Dendritic cell treated with granulocyte-macrophage colony-stimulating factor and Interleukin-4, amounts not matched to agents 40 ng/mL and 50 ng/mL, for 4 days (primary cell): ENCODE data around the gene PIAS1.

ENCODE experiments used
- H3K27ac Mint-ChIP-seq: one replicate; pipeline ENCODE4 v1.8.0; 2022; ENCODE audit warnings: mild to moderate bottlenecking, mixed read lengths
- H3K27me3 Mint-ChIP-seq: one replicate; pipeline ENCODE4 v1.8.0; 2022; ENCODE audit warnings: mild to moderate bottlenecking, mixed read lengths
- H3K36me3 Mint-ChIP-seq: one replicate; pipeline ENCODE4 v1.8.0; 2022; ENCODE audit warnings: low read depth, mixed read lengths
- H3K4me1 Mint-ChIP-seq: one replicate; pipeline ENCODE4 v1.8.0; 2022; ENCODE audit warnings: low read depth, mixed read lengths
- H3K4me3 Mint-ChIP-seq: one replicate; pipeline ENCODE4 v1.8.0; 2022; ENCODE audit warnings: mild to moderate bottlenecking, moderate library complexity, mixed read lengths
- H3K9me3 Mint-ChIP-seq: one replicate; pipeline ENCODE4 v1.8.0; 2022; ENCODE audit warnings: mixed read lengths
- intact Hi-C: fragments of 100-400 bp; cut with micrococcal nuclease; formaldehyde crosslinking; loops from one replicate; pipeline ENCODE4 v1.15.0; 2022

Gene PIAS1

GRCh38 chr15:68025835-68026424, 28.2 kb upstream of the PIAS1 start:
- intact Hi-C loops, result no loop called here
- H3K27me3 Mint-ChIP-seq, result no peaks in the 10 kb centered on the region

GRCh38 chr15:68027388-68027787, 26.7 kb upstream of the PIAS1 start:
- intact Hi-C loops, result no loop called here
- Mint-ChIP-seq H3K4me1 (peaks cover 53% of the 10 kb centered on the region), H3K4me3 (no peak overlapping the region), H3K27ac (no peak overlapping the region), H3K36me3 (no peaks in the 10 kb centered on the region), H3K9me3 (no peaks in the 10 kb centered on the region), H3K27me3 (no peaks in the 10 kb centered on the region)

More at GRCh38 chr15:68025835-68026424, 28.2 kb upstream of the PIAS1 start:
- Mint-ChIP-seq H3K27ac (no peak overlapping the region), H3K9me3 (no peaks in the 10 kb centered on the region), H3K36me3 (no peaks in the 10 kb centered on the region), H3K4me1 (peaks cover 45% of the 10 kb centered on the region), H3K4me3 (no peak overlapping the region)

GRCh38 chr15:68028137-68028887, 25.8 kb upstream of the PIAS1 start:
- H3K27ac Mint-ChIP-seq, result no peak overlapping the region
- no peaks in the 10 kb centered on the region for H3K36me3 Mint-ChIP-seq
- H3K4me1 Mint-ChIP-seq, result peaks cover 53% of the 10 kb centered on the region
- no peaks in the 10 kb centered on the region for H3K9me3 Mint-ChIP-seq
- H3K27me3 Mint-ChIP-seq, result no peaks in the 10 kb centered on the region
- intact Hi-C loops, result no loop called here
- no peak overlapping the region for H3K4me3 Mint-ChIP-seq

- Mint-ChIP-seq H3K27ac (no peak overlapping the region), H3K4me3 (no peak overlapping the region), H3K27me3 (no peaks in the 10 kb centered on the region), H3K36me3 (no peaks in the 10 kb centered on the region), H3K4me1 (peaks cover 53% of the 10 kb centered on the region), H3K9me3 (no peaks in the 10 kb centered on the region)
- intact Hi-C loops, result no loop called here
These were observed 25.3 kb upstream of the PIAS1 start for GRCh38 chr15:68028888-68029207.

GRCh38 chr15:68029959-68030358, 24.2 kb upstream of the PIAS1 start:
- H3K4me3 Mint-ChIP-seq, result no peak overlapping the region
- peaks cover 58% of the 10 kb centered on the region for H3K4me1 Mint-ChIP-seq
- H3K9me3 Mint-ChIP-seq, result no peaks in the 10 kb centered on the region
- peaks cover 1% of the 10 kb centered on the region for H3K27me3 Mint-ChIP-seq
- intact Hi-C loops, result no loop called here
- no peak overlapping the region for H3K27ac Mint-ChIP-seq
- H3K36me3 Mint-ChIP-seq, result no peaks in the 10 kb centered on the region

GRCh38 chr15:68031404-68031803, 22.7 kb upstream of the PIAS1 start:
- intact Hi-C loops, result no loop called here
- Mint-ChIP-seq H3K9me3 (no peaks in the 10 kb centered on the region), H3K4me3 (no peak overlapping the region), H3K4me1 (peaks cover 56% of the 10 kb centered on the region), H3K36me3 (no peaks in the 10 kb centered on the region), H3K27me3 (peaks cover 1% of the 10 kb centered on the region), H3K27ac (peak overlapping the region; percentile 67)

- H3K9me3 Mint-ChIP-seq, result no peaks in the 10 kb centered on the region
- no peaks in the 10 kb centered on the region for H3K36me3 Mint-ChIP-seq
- intact Hi-C loops, result no loop called here
- peak overlapping the region; percentile 67 for H3K27ac Mint-ChIP-seq
- peaks cover 1% of the 10 kb centered on the region for H3K27me3 Mint-ChIP-seq
- H3K4me3 Mint-ChIP-seq, result no peak overlapping the region
- H3K4me1 Mint-ChIP-seq, result peaks cover 56% of the 10 kb centered on the region
These were observed 21.4 kb upstream of the PIAS1 start for GRCh38 chr15:68032672-68033071.

- Mint-ChIP-seq H3K27me3 (peaks cover 1% of the 10 kb centered on the region), H3K9me3 (peaks cover 2% of the 10 kb centered on the region), H3K27ac (no peak overlapping the region), H3K36me3 (no peaks in the 10 kb centered on the region), H3K4me3 (no peak overlapping the region), H3K4me1 (peaks cover 46% of the 10 kb centered on the region)
- intact Hi-C loops, result no loop called here
These were observed 20.0 kb upstream of the PIAS1 start for GRCh38 chr15:68034081-68034480.

GRCh38 chr15:68034719-68035293, 19.3 kb upstream of the PIAS1 start:
- Mint-ChIP-seq H3K9me3 (peaks cover 10% of the 10 kb centered on the region), H3K27ac (peak overlapping the region; percentile 36), H3K27me3 (peaks cover 1% of the 10 kb centered on the region)

GRCh38 chr15:68038246-68038645, 15.9 kb upstream of the PIAS1 start:
- peaks cover 1% of the 10 kb centered on the region for H3K27me3 Mint-ChIP-seq
- H3K27ac Mint-ChIP-seq, result no peak overlapping the region

More at GRCh38 chr15:68034719-68035293, 19.3 kb upstream of the PIAS1 start:
- intact Hi-C loops, result no loop called here
- no peaks in the 10 kb centered on the region for H3K36me3 Mint-ChIP-seq
- H3K4me3 Mint-ChIP-seq, result no peak overlapping the region
- H3K4me1 Mint-ChIP-seq, result peaks cover 46% of the 10 kb centered on the region

GRCh38 chr15:68040144-68040543, 14.0 kb upstream of the PIAS1 start:
- H3K36me3 Mint-ChIP-seq, result no peaks in the 10 kb centered on the region
- no peak overlapping the region for H3K27ac Mint-ChIP-seq
- H3K27me3 Mint-ChIP-seq, result no peaks in the 10 kb centered on the region

More at GRCh38 chr15:68038246-68038645, 15.9 kb upstream of the PIAS1 start:
- Mint-ChIP-seq H3K36me3 (no peaks in the 10 kb centered on the region), H3K9me3 (peaks cover 19% of the 10 kb centered on the region), H3K4me3 (no peak overlapping the region), H3K4me1 (peaks cover 18% of the 10 kb centered on the region)
- intact Hi-C loops, result no loop called here

GRCh38 chr15:68042156-68042854, 11.8 kb upstream of the PIAS1 start:
- Mint-ChIP-seq H3K36me3 (peaks cover 6% of the 10 kb centered on the region), H3K9me3 (peaks cover 29% of the 10 kb centered on the region), H3K4me3 (no peak overlapping the region), H3K27ac (peak overlapping the region; percentile 46), H3K4me1 (no peaks in the 10 kb centered on the region), H3K27me3 (no peaks in the 10 kb centered on the region)
- intact Hi-C loops, result no loop called here

More at GRCh38 chr15:68040144-68040543, 14.0 kb upstream of the PIAS1 start:
- intact Hi-C loops, result no loop called here
- Mint-ChIP-seq H3K4me1 (peaks cover under 1% of the 10 kb centered on the region), H3K9me3 (peaks cover 19% of the 10 kb centered on the region), H3K4me3 (no peak overlapping the region)

GRCh38 chr15:68042855-68043222, 11.3 kb upstream of the PIAS1 start:
- Mint-ChIP-seq H3K9me3 (peaks cover 29% of the 10 kb centered on the region), H3K27me3 (no peaks in the 10 kb centered on the region), H3K4me3 (no peak overlapping the region), H3K4me1 (no peaks in the 10 kb centered on the region), H3K27ac (no peak overlapping the region), H3K36me3 (peaks cover 6% of the 10 kb centered on the region)
- intact Hi-C loops, result no loop called here
